ENCODE data around the gene TSHZ2.
"Not testable (repeated sequence)": the region's sequence is repeated elsewhere in the genome, so short reads cannot be mapped to it uniquely, and the experiment has no call there.

The TSHZ2 gene

GRCh38 chr20:53427951-53428350 lies 455.8 kb downstream of the TSHZ2 start:
- peaks cover 19% of the 10 kb centered on the region for H3K9me3 Mint-ChIP-seq
- H3K4me1 Mint-ChIP-seq (ENCODE audit: low read depth), result peaks cover 14% of the 10 kb centered on the region
- H3K4me3 Mint-ChIP-seq, result no peak overlapping the region
- peaks cover 5% of the 10 kb centered on the region for H3K27me3 Mint-ChIP-seq
- H3K36me3 Mint-ChIP-seq (ENCODE audit: low read depth), result no peaks in the 10 kb centered on the region
- no peak overlapping the region for H3K27ac Mint-ChIP-seq
- intact Hi-C loops (cut with micrococcal nuclease), result no loop called here

- no peak overlapping the region for H3K27ac Mint-ChIP-seq
- peaks cover 14% of the 10 kb centered on the region for H3K4me1 Mint-ChIP-seq (ENCODE audit: low read depth)
- peaks cover 4% of the 10 kb centered on the region for H3K27me3 Mint-ChIP-seq
- no peak overlapping the region for H3K4me3 Mint-ChIP-seq
- peaks cover 19% of the 10 kb centered on the region for H3K9me3 Mint-ChIP-seq
- intact Hi-C loops (cut with micrococcal nuclease), result no loop called here
- H3K36me3 Mint-ChIP-seq (ENCODE audit: low read depth), result no peaks in the 10 kb centered on the region
Observed at GRCh38 chr20:53428588-53428987, 456.4 kb downstream of the TSHZ2 start.

GRCh38 chr20:53428996-53429395 lies 456.8 kb downstream of the TSHZ2 start:
- intact Hi-C loops (cut with micrococcal nuclease), result no loop called here
- Mint-ChIP-seq H3K9me3 (peaks cover 19% of the 10 kb centered on the region), H3K4me3 (no peak overlapping the region), H3K27me3 (peaks cover 2% of the 10 kb centered on the region), H3K36me3 (ENCODE audit: low read depth) (no peaks in the 10 kb centered on the region), H3K4me1 (ENCODE audit: low read depth) (peaks cover 14% of the 10 kb centered on the region), H3K27ac (no peak overlapping the region)

GRCh38 chr20:53434662-53435061 lies 462.5 kb downstream of the TSHZ2 start:
- Mint-ChIP-seq H3K36me3 (ENCODE audit: low read depth) (no peaks in the 10 kb centered on the region), H3K4me1 (ENCODE audit: low read depth) (no peaks in the 10 kb centered on the region), H3K4me3 (no peak overlapping the region), H3K9me3 (no peaks in the 10 kb centered on the region), H3K27ac (no peak overlapping the region), H3K27me3 (no peaks in the 10 kb centered on the region)
- intact Hi-C loops (cut with micrococcal nuclease), result no loop called here

GRCh38 chr20:53436927-53437326 lies 464.8 kb downstream of the TSHZ2 start:
- H3K9me3 Mint-ChIP-seq; H3K27ac Mint-ChIP-seq; H3K4me3 Mint-ChIP-seq; H3K36me3 Mint-ChIP-seq (ENCODE audit: low read depth); H3K27me3 Mint-ChIP-seq; H3K4me1 Mint-ChIP-seq (ENCODE audit: low read depth); intact Hi-C loops (cut with micrococcal nuclease): not testable (repeated sequence)

GRCh38 chr20:53438368-53438767 lies 466.2 kb downstream of the TSHZ2 start:
- no peak overlapping the region for H3K4me3 Mint-ChIP-seq
- no peaks in the 10 kb centered on the region for H3K27me3 Mint-ChIP-seq
- intact Hi-C loops (cut with micrococcal nuclease), result no loop called here
- no peaks in the 10 kb centered on the region for H3K9me3 Mint-ChIP-seq
- H3K27ac Mint-ChIP-seq, result no peak overlapping the region
- H3K36me3 Mint-ChIP-seq (ENCODE audit: low read depth), result no peaks in the 10 kb centered on the region
- H3K4me1 Mint-ChIP-seq (ENCODE audit: low read depth), result no peaks in the 10 kb centered on the region

- Mint-ChIP-seq H3K27me3 (no peaks in the 10 kb centered on the region), H3K4me3 (no peak overlapping the region), H3K36me3 (ENCODE audit: low read depth) (no peaks in the 10 kb centered on the region), H3K9me3 (no peaks in the 10 kb centered on the region), H3K27ac (no peak overlapping the region), H3K4me1 (ENCODE audit: low read depth) (no peaks in the 10 kb centered on the region)
- intact Hi-C loops (cut with micrococcal nuclease), result no loop called here
Observed at GRCh38 chr20:53439046-53439445, 466.9 kb downstream of the TSHZ2 start.

- H3K36me3 Mint-ChIP-seq (ENCODE audit: low read depth), result no peaks in the 10 kb centered on the region
Observed at GRCh38 chr20:53439616-53440015, 467.5 kb downstream of the TSHZ2 start.

GRCh38 chr20:53444401-53445149 lies 472.4 kb downstream of the TSHZ2 start:
- Mint-ChIP-seq H3K36me3 (ENCODE audit: low read depth) (no peaks in the 10 kb centered on the region), H3K9me3 (peaks cover 38% of the 10 kb centered on the region), H3K27me3 (no peaks in the 10 kb centered on the region), H3K4me3 (no peak overlapping the region), H3K27ac (no peak overlapping the region), H3K4me1 (ENCODE audit: low read depth) (peaks cover 11% of the 10 kb centered on the region)
- intact Hi-C loops (cut with micrococcal nuclease), result no loop called here

More at GRCh38 chr20:53439616-53440015, 467.5 kb downstream of the TSHZ2 start:
- Mint-ChIP-seq H3K4me1 (ENCODE audit: low read depth) (no peaks in the 10 kb centered on the region), H3K27ac (no peak overlapping the region), H3K4me3 (no peak overlapping the region), H3K9me3 (no peaks in the 10 kb centered on the region), H3K27me3 (no peaks in the 10 kb centered on the region)
- intact Hi-C loops (cut with micrococcal nuclease), result no loop called here

- no peaks in the 10 kb centered on the region for H3K36me3 Mint-ChIP-seq (ENCODE audit: low read depth)
- H3K27ac Mint-ChIP-seq, result no peak overlapping the region
- H3K27me3 Mint-ChIP-seq, result no peaks in the 10 kb centered on the region
- intact Hi-C loops (cut with micrococcal nuclease), result no loop called here
- H3K4me3 Mint-ChIP-seq, result no peak overlapping the region
- H3K4me1 Mint-ChIP-seq (ENCODE audit: low read depth), result peaks cover 11% of the 10 kb centered on the region
- peaks cover 45% of the 10 kb centered on the region for H3K9me3 Mint-ChIP-seq
Observed at GRCh38 chr20:53445321-53445731, 473.2 kb downstream of the TSHZ2 start.

- intact Hi-C loops (cut with micrococcal nuclease), result no loop called here
- H3K27ac Mint-ChIP-seq, result no peak overlapping the region
- peaks cover 51% of the 10 kb centered on the region for H3K9me3 Mint-ChIP-seq
- no peaks in the 10 kb centered on the region for H3K36me3 Mint-ChIP-seq (ENCODE audit: low read depth)
- H3K4me3 Mint-ChIP-seq, result no peak overlapping the region
- peaks cover 11% of the 10 kb centered on the region for H3K4me1 Mint-ChIP-seq (ENCODE audit: low read depth)
- H3K27me3 Mint-ChIP-seq, result no peaks in the 10 kb centered on the region
Observed at GRCh38 chr20:53445932-53446331, 473.8 kb downstream of the TSHZ2 start.

GRCh38 chr20:53447316-53447715 lies 475.2 kb downstream of the TSHZ2 start:
- no peaks in the 10 kb centered on the region for H3K36me3 Mint-ChIP-seq (ENCODE audit: low read depth)
- intact Hi-C loops (cut with micrococcal nuclease), result no loop called here
- peaks cover 11% of the 10 kb centered on the region for H3K4me1 Mint-ChIP-seq (ENCODE audit: low read depth)
- H3K27me3 Mint-ChIP-seq, result no peaks in the 10 kb centered on the region
- H3K4me3 Mint-ChIP-seq, result no peak overlapping the region
- no peak overlapping the region for H3K27ac Mint-ChIP-seq
- H3K9me3 Mint-ChIP-seq, result peaks cover 61% of the 10 kb centered on the region

GRCh38 chr20:53448426-53448825 lies 476.3 kb downstream of the TSHZ2 start:
- H3K4me1 Mint-ChIP-seq (ENCODE audit: low read depth), result peaks cover 11% of the 10 kb centered on the region
- no peaks in the 10 kb centered on the region for H3K27me3 Mint-ChIP-seq
- H3K4me3 Mint-ChIP-seq, result no peak overlapping the region
- H3K27ac Mint-ChIP-seq, result no peak overlapping the region
- no peaks in the 10 kb centered on the region for H3K36me3 Mint-ChIP-seq (ENCODE audit: low read depth)
- peaks cover 61% of the 10 kb centered on the region for H3K9me3 Mint-ChIP-seq
- intact Hi-C loops (cut with micrococcal nuclease), result no loop called here

- Mint-ChIP-seq H3K4me1 (ENCODE audit: low read depth) (peaks cover 11% of the 10 kb centered on the region), H3K4me3 (no peak overlapping the region), H3K27ac (no peak overlapping the region), H3K36me3 (ENCODE audit: low read depth) (no peaks in the 10 kb centered on the region), H3K27me3 (no peaks in the 10 kb centered on the region), H3K9me3 (peaks cover 61% of the 10 kb centered on the region)
- intact Hi-C loops (cut with micrococcal nuclease), result no loop called here
Observed at GRCh38 chr20:53448875-53449274, 476.7 kb downstream of the TSHZ2 start.

GRCh38 chr20:53453076-53453475 lies 480.9 kb downstream of the TSHZ2 start:
- H3K27ac Mint-ChIP-seq, result no peak overlapping the region
- intact Hi-C loops (cut with micrococcal nuclease), result no loop called here
- H3K36me3 Mint-ChIP-seq (ENCODE audit: low read depth), result no peaks in the 10 kb centered on the region
- H3K4me1 Mint-ChIP-seq (ENCODE audit: low read depth), result no peaks in the 10 kb centered on the region
- no peaks in the 10 kb centered on the region for H3K27me3 Mint-ChIP-seq
- H3K4me3 Mint-ChIP-seq, result no peak overlapping the region
- peaks cover 53% of the 10 kb centered on the region for H3K9me3 Mint-ChIP-seq
